K562 (cell line): ENCODE data around the gene KLK15. TPM values are rescaled to one million over a fixed set of nuclear protein-coding genes. Genes with fewer than 3 reads are reported as not detected.

Experiments
- ATAC-seq: fragments of 200-7000 bp; cut with Tn5 transposase; 3 replicates; pipeline ENCODE4 v1.9.1; 2020; ENCODE audit warnings: moderate library complexity
- BruUV-seq: library from RNA; stranded (reverse); fragments of 400-500 nt; replicated peaks from 2 replicates; lab custom pipeline; 2021; lab: Mats Ljungman, UMichigan
- CTCF ChIA-PET: fragments of 300-600 bp; formaldehyde crosslinking; extraction: SDS; loops from one replicate; lab custom pipeline; 2021; ENCODE audit warnings: low intra/inter-chr PET ratio; lab: Yijun Ruan, JAX
- POLR2A ChIA-PET: fragments of 300-600, 350-650 bp; sonication (Branson Sonifier 250); formaldehyde crosslinking; extraction: SDS; loops from one replicate; lab custom pipeline; 2021; ENCODE audit warnings: antibody characterized with exemption, inconsistent platforms; lab: Yijun Ruan, JAX
- DNase-seq, 4 experiments: peaks; one replicate each; pipeline versions ENCODE4 v3.0.0 to v3.0.0-alpha.2; 2011 to 2018; ENCODE audit warnings: low spot score in 3 of 4, mixed read lengths in 3 of 4; ENCODE audit errors: extremely low read depth in 1 of 4
- FAIRE-seq: peaks from 2 replicates; lab custom pipeline; 2011; peaks lifted over from hg19 to GRCh38; lab: Jason Lieb, UNC
- H2AFZ ChIP-seq: 2 replicates; pipeline ENCODE4 v1.6.0; 2011; ENCODE audit warnings: low read depth, low read length, control low read depth, inconsistent platforms
- H3K27ac ChIP-seq: fragments of 200-600 bp; 3 replicates; pipeline ENCODE4 v1.8.0; 2011; ENCODE audit warnings: low read depth, mild to moderate bottlenecking, control low read depth, inconsistent platforms, low read length, moderate library complexity, mixed read lengths; ENCODE audit errors: extremely low read depth
- H3K27me3 ChIP-seq, 2 experiments: fragments of 300-600 bp in 1 of 2; 2 replicates in 1 of 2; 3 replicates in 1 of 2; pipeline versions ENCODE4 v1.6.0 to v1.8.0; 2011; ENCODE audit warnings: inconsistent platforms in 2 of 2, low read length in 2 of 2, mild to moderate bottlenecking in 1 of 2, mixed read lengths in 1 of 2, moderate library complexity in 1 of 2; ENCODE audit not compliant: control insufficient read depth in 2 of 2, insufficient read depth in 2 of 2
- H3K36me3 ChIP-seq: fragments of 300-600 bp; 3 replicates; pipeline ENCODE4 v1.8.0; 2011; ENCODE audit warnings: mild to moderate bottlenecking, low read length, inconsistent platforms; ENCODE audit not compliant: control insufficient read depth, insufficient read depth
- H3K4me1 ChIP-seq, 2 experiments: fragments of 200-600 bp in 1 of 2; replicated peaks in 1 of 2; 2 replicates in 1 of 2; 3 replicates in 1 of 2; pipeline versions ENCODE4 v1.5.1 to v1.8.0; 2011; ENCODE audit warnings: inconsistent platforms in 2 of 2, low read length in 2 of 2, mild to moderate bottlenecking in 1 of 2, mixed read lengths in 1 of 2, moderate library complexity in 1 of 2; ENCODE audit not compliant: control insufficient read depth in 2 of 2, insufficient read depth in 2 of 2
- H3K4me2 ChIP-seq: 2 replicates; pipeline ENCODE4 v1.6.1; 2011; ENCODE audit warnings: low read length, control low read depth, inconsistent platforms, mixed read lengths; ENCODE audit not compliant: insufficient read depth
- H3K4me3 ChIP-seq: fragments of 200-600 bp; sonication (generic), shearing (Covaris generic); 2 replicates; pipeline ENCODE4 v1.5.1; 2016; ENCODE audit warnings: control low read depth, inconsistent platforms
- H3K79me2 ChIP-seq: fragments of 200-600 bp; 3 replicates; pipeline ENCODE4 v1.8.0; 2011; ENCODE audit warnings: low read length, inconsistent platforms; ENCODE audit not compliant: control insufficient read depth, insufficient read depth
- H3K9ac ChIP-seq, 2 experiments: 2 replicates each; pipeline versions ENCODE4 v1.6.0 to v1.6.1; 2011; ENCODE audit warnings: low read depth in 2 of 2, low read length in 2 of 2, control low read depth in 1 of 2, inconsistent platforms in 1 of 2, mild to moderate bottlenecking in 1 of 2, mixed read lengths in 1 of 2; ENCODE audit not compliant: insufficient read depth in 1 of 2
- H3K9me1 ChIP-seq: one replicate; pipeline ENCODE4 v1.6.0; 2011; ENCODE audit warnings: inconsistent platforms, mild to moderate bottlenecking, low read length, moderate library complexity; ENCODE audit not compliant: control insufficient read depth, insufficient read depth
- H3K9me3 ChIP-seq: replicated peaks from 2 replicates; pipeline ENCODE4 v1.5.1; 2011; ENCODE audit warnings: low read depth, low read length, inconsistent platforms; ENCODE audit not compliant: control insufficient read depth, insufficient read depth
- H4K20me1 ChIP-seq: replicated peaks from 2 replicates; pipeline ENCODE4 v1.6.1; 2011; ENCODE audit warnings: low read length, inconsistent platforms, mixed read lengths; ENCODE audit not compliant: control insufficient read depth, insufficient read depth
- ATF1 ChIP-seq, 2 experiments: fragments of 450-650 bp in 1 of 2; IDR thresholded peaks; 2 replicates each; pipeline ENCODE4 v1.6.1; 2016; ENCODE audit warnings: missing compliant biosample characterization in 1 of 2, missing genetic modification characterization in 1 of 2
- ATF7 ChIP-seq: fragments of 450-650 bp; IDR thresholded peaks from 2 replicates; pipeline ENCODE4 v1.7.1; 2014; ENCODE audit warnings: mild to moderate bottlenecking, moderate library complexity
- BRD4 ChIP-seq: fragments of 200-600 bp; sonication (generic); IDR thresholded peaks from 2 replicates; pipeline ENCODE4 v1.6.1; 2017; ENCODE audit warnings: inconsistent platforms
- HDAC2 ChIP-seq: fragments of 450-650 bp; IDR thresholded peaks from 2 replicates; pipeline ENCODE4 v1.6.1; 2016; ENCODE audit warnings: mild to moderate bottlenecking
- HMBOX1 ChIP-seq: sonication (generic); IDR thresholded peaks from 2 replicates; pipeline ENCODE4 v1.6.1; 2016
- L3MBTL2 ChIP-seq: fragments of 450-650 bp; IDR thresholded peaks from 2 replicates; pipeline ENCODE4 v1.6.1; 2016; ENCODE audit warnings: mild to moderate bottlenecking, moderate library complexity
- NFIC ChIP-seq: fragments of 450-650 bp; IDR thresholded peaks from 2 replicates; pipeline ENCODE4 v1.6.1; 2017; ENCODE audit warnings: mild to moderate bottlenecking, inconsistent platforms
- PTTG1 ChIP-seq: fragments of 450-650 bp; IDR thresholded peaks from 2 replicates; pipeline ENCODE4 v1.6.1; 2016; ENCODE audit warnings: low read depth, mild to moderate bottlenecking, missing genetic modification characterization, missing compliant biosample characterization
- RBFOX2 ChIP-seq: fragments of 200-400 bp; formaldehyde crosslinking; IDR thresholded peaks from 2 replicates; pipeline ENCODE4 v1.6.1; 2017; ENCODE audit warnings: low read depth, mild to moderate bottlenecking, low read length, moderate library complexity
- ZNF124 ChIP-seq: sonication (generic); formaldehyde crosslinking; IDR thresholded peaks from 2 replicates; pipeline ENCODE4 v1.8.1; 2022; ENCODE audit warnings: missing genetic modification reagents
- ZNF311 ChIP-seq: fragments of 250-450 bp; sonication (Bioruptor Pico); IDR thresholded peaks from 2 replicates; pipeline ENCODE4 v1.4.0; 2020; ENCODE audit warnings: mild to moderate bottlenecking, moderate library complexity
- ZNF347 ChIP-seq: fragments of 450-650 bp; formaldehyde crosslinking; IDR thresholded peaks from 2 replicates; pipeline ENCODE4 v1.4.0; 2020; ENCODE audit warnings: low read depth, mild to moderate bottlenecking, moderate library complexity
- ZNF408 ChIP-seq: fragments of 250-450 bp; sonication (Bioruptor Pico); IDR thresholded peaks from 2 replicates; pipeline ENCODE4 v1.4.0; 2020; ENCODE audit warnings: low read depth, mild to moderate bottlenecking, moderate library complexity
- ZNF589 ChIP-seq: fragments of 200-800 bp; sonication (Bioruptor generic); IDR thresholded peaks from 2 replicates; pipeline ENCODE4 v1.6.1; 2016; ENCODE audit warnings: low read depth, missing genetic modification characterization, missing compliant biosample characterization
- WGBS: fragments of 100-300 bp; shearing (Covaris generic); methylation state at CpG from one replicate; pipeline ENCODE4 v1.1.6; 2016; ENCODE audit warnings: low coverage, mixed read lengths; ENCODE audit not compliant: insufficient coverage; ENCODE audit errors: missing lambda C conversion rate; 5-methylcytosine and 5-hydroxymethylcytosine counted together
- in situ Hi-C: fragments of 300-500 bp; cut with MboI; formaldehyde crosslinking; loops from 4 replicates; pipeline ENCODE4 v1.15.0; 2018; ENCODE audit warnings: inconsistent platforms, mixed read lengths
- intact Hi-C: fragments of 100-400 bp; cut with micrococcal nuclease; formaldehyde crosslinking; loops from 2 replicates; pipeline ENCODE4 v1.14.2; 2022
- polyA plus RNA-seq, 8 experiments: library from polyadenylated mRNA; depleted of rRNA in 4 of 8; stranded (reverse) in 5 of 8; unstranded in 3 of 8; fragments of >200 nt; fragmentation: Nextera tagmentation in 2 of 8; fragmentation: Illumina TruSeq in 1 of 8; extraction: Ambion mirVana in 2 of 8; extraction: Trizol in 1 of 8; gene quantifications; 2 replicates each; pipeline versions ENCODE4 v1.2.1 to v1.2.3, GENCODE V29; 2011 to 2014; ENCODE audit warnings: inconsistent platforms in 1 of 8, missing spikeins in 1 of 8
- total RNA-seq, 7 experiments: library from RNA; depleted of rRNA in 6 of 7; stranded (reverse); fragments of >200 nt in 6 of 7; fragmentation: Illumina TruSeq in 2 of 7; extraction: Trizol in 2 of 7; gene quantifications; 2 replicates each; pipeline versions ENCODE4 v1.2.1 to v1.2.3, GENCODE V29; 2011 to 2021; ENCODE audit warnings: low replicate concordance in 1 of 7

KLK15 gene
- total and polyA plus RNA-seq, 9 of the 15 experiments (the other 6 are each of a cell fraction or from before 2014, with no cell fraction given) = not detected

- H3K9ac ChIP-seq = peak overlapping the region; percentile 66 to 94
- CTCF ChIA-PET = no interaction called here
Observed at GRCh38 chr19:50836543-50837195, 3.3 kb upstream of the KLK15 start.

GRCh38 chr19:50835785-50836542 is 2.6 kb upstream of the KLK15 start:
- Histone ChIP-seq H3K79me2 (no peaks in the 10 kb centered on the region), H3K4me3 (peak overlapping the region; percentile 52), H3K9me3 (no peaks in the 10 kb centered on the region), H3K4me2 (peak overlapping the region; percentile 95), H4K20me1 (no peaks in the 10 kb centered on the region), H3K4me1 (peaks cover 14 to 16% of the 10 kb centered on the region in 2 experiments; a peak in 4 of 5 replicates), H3K27ac (peak overlapping the region; percentile 67), H3K9ac (peak overlapping the region; percentile 66 to 94), H3K9me1 (no peaks in the 10 kb centered on the region), H3K36me3 (no peaks in the 10 kb centered on the region), H2AFZ (peak overlapping the region; percentile 99), H3K27me3 (0 out of 5 replicates have a peak, but pooled peaks cover 0 to 3% of the 10 kb centered on the region in 2 experiments)
- DNase-seq (peak; percentile 91 to 96 (median 94)), FAIRE-seq (peak; percentile 83), ATAC-seq (peak; percentile 99)
- ChIA-PET CTCF (no interaction called here), POLR2A (interaction anchor here (1.1 kb wide), 1 partner anchor 11 kb away, joined by 3 read pairs; no protein-coding TSS in a partner anchor)
- intact Hi-C loops (loop anchor here (5.0 kb wide), 1 partner anchor 34 kb away; no protein-coding TSS in a partner anchor), in situ Hi-C loops (no loop called here)
- 5% methylated on average over 44 of the region's 67 CpGs for WGBS
- no TSS peak for BruUV-seq
- TF ChIP-seq ATF1 (CRISPR knock-in tag; IDR thresholded peaks at IDR 0.05) (no peak), ATF1 (tag; IDR thresholded peaks at IDR 0.05) (peak; percentile 93), ZNF311 (CRISPR knock-in tag) (no peak), ATF7 (peak; percentile 81), RBFOX2 (peak; percentile 81), ZNF124 (CRISPR knock-in tag) (0 out of 2 replicates have a peak, but pooled peaks have one; percentile 45), PTTG1 (no peak), L3MBTL2 (peak; percentile 87), ZNF408 (no peak), HDAC2 (0 out of 2 replicates have a peak, but pooled peaks have one; percentile 34), BRD4 (no peak), HMBOX1 (no peak), ZNF589 (CRISPR knock-in tag) (no peak)

More at GRCh38 chr19:50836543-50837195, 3.3 kb upstream of the KLK15 start:
- WGBS = 63% methylated on average over 13 of the region's 19 CpGs
- Histone ChIP-seq H3K9me1 (no peaks in the 10 kb centered on the region), H3K27me3 (peaks cover 0 to 6% of the 10 kb centered on the region in 2 experiments; a peak in 2 of 5 replicates), H4K20me1 (no peaks in the 10 kb centered on the region), H3K9me3 (no peaks in the 10 kb centered on the region), H3K79me2 (no peaks in the 10 kb centered on the region), H3K27ac (peak overlapping the region; percentile 67; the same call in 2 of the 3 replicates), H3K4me2 (peak overlapping the region; percentile 95; the same call in 1 of the 2 replicates), H2AFZ (peak overlapping the region; percentile 99), H3K4me1 (peaks cover 14 to 16% of the 10 kb centered on the region in 2 experiments; a peak in 4 of 5 replicates), H3K4me3 (peak overlapping the region; percentile 52; the same call in 1 of the 2 replicates), H3K36me3 (no peaks in the 10 kb centered on the region)
- POLR2A ChIA-PET = interaction anchor here (0.5 to 0.6 kb wide), 2 partner anchors 16 to 34 kb away, joined by 3 to 4 read pairs; no protein-coding TSS in a partner anchor
- TF ChIP-seq ZNF347 (CRISPR knock-in tag) (no peak), NFIC (0 out of 2 replicates have a peak, but pooled peaks have one; percentile 51)
- FAIRE-seq (no peak), ATAC-seq (no peak), DNase-seq (no peak)
- intact Hi-C loops = loop anchor here (5.0 kb wide), 1 partner anchor 34 kb away; no protein-coding TSS in a partner anchor
- in situ Hi-C loops = no loop called here
- no TSS peak for BruUV-seq
